GM12878 (cell line): ENCODE measurements around the gene RERE. TPM values are rescaled to one million over a fixed set of nuclear protein-coding genes. Genes with fewer than 3 reads are reported as not detected.

ENCODE experiments used
- ATAC-seq: fragments of 200-7000 bp; cut with Tn5 transposase; 3 replicates; pipeline ENCODE4 v1.9.1; 2020; ENCODE audit warnings: mild to moderate bottlenecking, moderate library complexity
- BruUV-seq: library from RNA; stranded (reverse); fragments of 400-500 nt; replicated peaks from 2 replicates; lab custom pipeline; 2021; lab: Mats Ljungman, UMichigan
- CTCF ChIA-PET: fragments of 300-600 bp; sonication (Branson Sonifier 250); formaldehyde crosslinking; extraction: SDS; loops from one replicate; lab custom pipeline; 2021; ENCODE audit warnings: inconsistent platforms; lab: Yijun Ruan, JAX
- POLR2A ChIA-PET: fragments of 350-600 bp; formaldehyde crosslinking; extraction: SDS; loops from one replicate; lab custom pipeline; 2021; ENCODE audit warnings: inconsistent platforms; lab: Charles Lee
- RAD21 ChIA-PET: fragments of 300-600 bp; sonication (Branson Sonifier 250); formaldehyde crosslinking; loops from one replicate; lab custom pipeline; 2023; ENCODE audit warnings: antibody characterized with exemption; ENCODE audit not compliant: unreplicated experiment; lab: Charles Lee
- SMC1A ChIA-PET: fragments of 300-600 bp; sonication (Branson Sonifier 250); formaldehyde crosslinking; loops from one replicate; lab custom pipeline; 2023; ENCODE audit not compliant: unreplicated experiment, uncharacterized antibody; lab: Charles Lee
- DNase-seq: peaks from one replicate; pipeline ENCODE4 v3.0.0-alpha.2; 2011; ENCODE audit warnings: low read depth, low spot score
- FAIRE-seq: peaks from 3 replicates; lab custom pipeline; 2011; peaks lifted over from hg19 to GRCh38; lab: Jason Lieb, UNC
- H2AFZ ChIP-seq: 2 replicates; pipeline ENCODE4 v1.6.0; 2011; ENCODE audit warnings: low read depth, low read length, control low read depth; ENCODE audit not compliant: control insufficient read depth
- H3K27ac ChIP-seq: 2 replicates; pipeline ENCODE4 v1.5.1; 2011; ENCODE audit warnings: control low read depth; ENCODE audit not compliant: control insufficient read depth, insufficient read depth
- H3K27me3 ChIP-seq, 2 experiments: replicated peaks in 1 of 2; 2 replicates each; pipeline versions ENCODE4 v1.6.0 to v1.6.1; 2011; ENCODE audit warnings: low read length in 1 of 2; ENCODE audit not compliant: control insufficient read depth in 2 of 2, insufficient read depth in 2 of 2
- H3K36me3 ChIP-seq, 2 experiments: 2 replicates each; pipeline ENCODE4 v1.5.1; 2011; ENCODE audit warnings: low read length in 1 of 2; ENCODE audit not compliant: control insufficient read depth in 2 of 2, insufficient read depth in 2 of 2
- H3K4me1 ChIP-seq: 2 replicates; pipeline ENCODE4 v1.6.1; 2011; ENCODE audit warnings: mild to moderate bottlenecking, low read length, moderate library complexity, mixed read lengths; ENCODE audit not compliant: control insufficient read depth, insufficient read depth
- H3K4me2 ChIP-seq: 2 replicates; pipeline ENCODE4 v1.6.0; 2011; ENCODE audit warnings: control low read depth; ENCODE audit not compliant: control insufficient read depth, insufficient read depth
- H3K4me3 ChIP-seq: fragments of 200-600 bp; sonication (generic); 2 replicates; pipeline ENCODE4 v1.5.1; 2016
- H3K79me2 ChIP-seq: 2 replicates; pipeline ENCODE4 v1.6.0; 2011; ENCODE audit warnings: low read length; ENCODE audit not compliant: control insufficient read depth, insufficient read depth
- H3K9ac ChIP-seq: 2 replicates; pipeline ENCODE4 v1.8.0; 2011; ENCODE audit warnings: low read length, control low read depth, mixed read lengths; ENCODE audit not compliant: control insufficient read depth, insufficient read depth
- H3K9me3 ChIP-seq: replicated peaks from 3 replicates; pipeline ENCODE4 v1.5.1; 2011; ENCODE audit warnings: mild to moderate bottlenecking, low read length; ENCODE audit not compliant: control insufficient read depth, insufficient read depth
- H4K20me1 ChIP-seq: 2 replicates; pipeline ENCODE4 v1.6.0; 2011; ENCODE audit not compliant: control insufficient read depth, insufficient read depth
- CREB1 ChIP-seq: IDR thresholded peaks from 2 replicates; pipeline ENCODE4 v1.6.1; 2012; ENCODE audit warnings: low read depth, mild to moderate bottlenecking, inconsistent platforms
- ETV6 ChIP-seq, 2 experiments: fragments of 450-650 bp in 1 of 2; IDR thresholded peaks in 1 of 2; conservative IDR thresholded peaks in 1 of 2; 2 replicates each; pipeline ENCODE4 v1.6.1; 2014; ENCODE audit warnings: antibody characterized with exemption in 1 of 2, borderline replicate concordance in 1 of 2, low read depth in 1 of 2, mild to moderate bottlenecking in 1 of 2, moderate library complexity in 1 of 2
- MEF2B ChIP-seq: fragments of 450-650 bp; IDR thresholded peaks from 2 replicates; pipeline ENCODE4 v1.6.1; 2018; ENCODE audit warnings: mild to moderate bottlenecking, moderate library complexity; ENCODE audit not compliant: partially characterized antibody, poor library complexity, severe bottlenecking
- MTA3 ChIP-seq: IDR thresholded peaks from 2 replicates; pipeline ENCODE4 v1.6.1; 2012; ENCODE audit warnings: low read length, inconsistent platforms, borderline replicate concordance
- NFXL1 ChIP-seq: fragments of 450-650 bp; IDR thresholded peaks from 2 replicates; pipeline ENCODE4 v1.6.1; 2017; ENCODE audit warnings: antibody characterized with exemption, mild to moderate bottlenecking, borderline replicate concordance
- PML ChIP-seq: IDR thresholded peaks from 2 replicates; pipeline ENCODE4 v1.6.1; 2012; ENCODE audit warnings: low read length, inconsistent platforms
- RAD21 ChIP-seq: IDR thresholded peaks from 2 replicates; pipeline ENCODE4 v1.6.1; 2011; ENCODE audit warnings: mild to moderate bottlenecking, low read depth, low read length, moderate library complexity; ENCODE audit not compliant: insufficient read depth
- RUNX3 ChIP-seq: IDR thresholded peaks from 2 replicates; pipeline ENCODE4 v1.6.1; 2012; ENCODE audit warnings: low read length, inconsistent platforms
- SMAD1 ChIP-seq: fragments of 450-650 bp; IDR thresholded peaks from 2 replicates; pipeline ENCODE4 v1.6.1; 2018; ENCODE audit warnings: mild to moderate bottlenecking, low read depth; ENCODE audit not compliant: partially characterized antibody
- SP1 ChIP-seq: IDR thresholded peaks from one replicate; pipeline ENCODE4 v1.6.1; 2011; ENCODE audit warnings: low read depth, low read length
- TCF12 ChIP-seq: IDR thresholded peaks from 2 replicates; pipeline ENCODE4 v1.6.1; 2011; ENCODE audit warnings: low read depth, mild to moderate bottlenecking, low read length
- ZBED1 ChIP-seq: IDR thresholded peaks from 2 replicates; pipeline ENCODE4 v1.6.1; 2016; ENCODE audit warnings: borderline replicate concordance
- WGBS: methylation state at CpG from one replicate; pipeline ENCODE4 v1.1.6; 2016; ENCODE audit warnings: low lambda C conversion rate; ENCODE audit not compliant: insufficient replicate concordance, insufficient coverage; ENCODE audit errors: missing lambda C conversion rate; 5-methylcytosine and 5-hydroxymethylcytosine counted together
- in situ Hi-C: fragments of 300-500 bp; cut with MboI; formaldehyde crosslinking; loops from 9 replicates; pipeline ENCODE4 v1.14.3; 2018; ENCODE audit warnings: mixed read lengths
- intact Hi-C: fragments of 100-400 bp; cut with micrococcal nuclease; formaldehyde crosslinking; loops from one replicate; pipeline ENCODE4 v1.14.2; 2022; ENCODE audit not compliant: unreplicated experiment
- polyA plus RNA-seq, 11 experiments: library from polyadenylated mRNA; depleted of rRNA in 4 of 11; unstranded in 6 of 11; stranded (reverse) in 5 of 11; fragments of >200 nt; fragmentation: Nextera tagmentation in 4 of 11; fragmentation: Illumina TruSeq in 1 of 11; extraction: Ambion mirVana in 4 of 11; extraction: Trizol in 1 of 11; gene quantifications; 1 replicate in 1 of 11; 2 replicates in 10 of 11; pipeline versions ENCODE4 v1.2.1 to v1.2.3, GENCODE V29; 2011 to 2016; ENCODE audit warnings: inconsistent platforms in 2 of 11, missing spikeins in 2 of 11, low read depth in 1 of 11
- total RNA-seq, 4 experiments: library from RNA; depleted of rRNA in 3 of 4; stranded (reverse); fragments of >200 nt in 3 of 4; fragmentation: Illumina TruSeq in 1 of 4; extraction: Trizol in 1 of 4; gene quantifications; 2 replicates each; pipeline versions ENCODE4 v1.2.1 to v1.2.3, GENCODE V29; 2013 to 2021
- TF ChIP-seq, protein P1 (sequence below): fragments of 450-650 bp; IDR thresholded peaks from 2 replicates; pipeline ENCODE4 v1.6.1; 2017; ENCODE audit warnings: antibody characterized with exemption, mild to moderate bottlenecking, moderate library complexity
- TF ChIP-seq, protein P2 (sequence below): fragments of 450-650 bp; IDR thresholded peaks from 2 replicates; pipeline ENCODE4 v1.6.1; 2017; ENCODE audit warnings: mild to moderate bottlenecking, moderate library complexity
- TF ChIP-seq, protein P3 (sequence below): IDR thresholded peaks from 2 replicates; pipeline ENCODE4 v1.6.1; 2012; ENCODE audit warnings: low read length, inconsistent platforms

The RERE gene
- total and polyA plus RNA-seq, 10 of the 15 experiments (the other 5 are each of a cell fraction or from before 2014, with no cell fraction given): 5.2 to 60.5 (median 20.2) TPM

DNA sequence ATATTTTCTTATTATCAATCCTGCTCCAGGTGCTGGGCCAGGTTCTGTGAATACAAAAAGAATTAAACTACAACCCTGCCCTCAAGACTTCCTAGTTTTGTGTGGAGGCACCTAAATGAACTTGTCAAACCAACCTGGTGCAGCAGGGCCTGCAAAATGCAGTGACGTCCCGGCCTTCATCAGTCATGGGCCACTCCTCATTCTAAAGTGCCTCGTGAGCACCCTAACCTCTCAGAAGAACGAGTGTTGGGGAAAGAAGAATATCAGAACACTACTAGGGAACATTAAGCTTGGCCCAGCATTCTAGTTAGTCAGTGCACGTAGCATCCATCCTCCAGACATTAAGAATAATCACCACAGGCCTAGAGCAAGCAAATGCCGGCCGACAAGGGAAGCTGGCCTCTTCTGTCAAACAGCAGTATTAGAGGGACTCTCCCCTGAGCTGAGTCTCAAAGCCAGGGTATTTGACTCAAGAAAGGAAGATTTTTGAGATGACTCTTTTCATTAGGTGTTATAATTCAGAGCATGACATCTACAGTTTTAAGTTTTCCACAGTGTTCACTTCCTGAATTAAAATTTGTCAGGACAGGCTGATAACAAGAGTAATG is 361.6 kb downstream of the RERE start:
- CTCF ChIA-PET: interaction anchor here (0.7 to 1.1 kb wide), 2 partner anchors 12 to 15 kb away, joined by 3 read pairs; no protein-coding TSS in a partner anchor
- TF ChIP-seq MEF2B (no peak), MTA3 (no peak), CREB1 (no peak), RAD21 (no peak), ZBED1 (no peak), NFXL1 (no peak), SMAD1 (no peak), SP1 (no peak), RUNX3 (no peak), TCF12 (no peak), ETV6 (conservative IDR thresholded peaks at IDR 0.05 in 1 of 2, IDR thresholded peaks at IDR 0.05 in 1 of 2; ENCODE audit: borderline replicate concordance in 1 of 2, low read depth in 1 of 2) (no peak), PML (no peak)
- TF ChIP-seq, protein P1, sequence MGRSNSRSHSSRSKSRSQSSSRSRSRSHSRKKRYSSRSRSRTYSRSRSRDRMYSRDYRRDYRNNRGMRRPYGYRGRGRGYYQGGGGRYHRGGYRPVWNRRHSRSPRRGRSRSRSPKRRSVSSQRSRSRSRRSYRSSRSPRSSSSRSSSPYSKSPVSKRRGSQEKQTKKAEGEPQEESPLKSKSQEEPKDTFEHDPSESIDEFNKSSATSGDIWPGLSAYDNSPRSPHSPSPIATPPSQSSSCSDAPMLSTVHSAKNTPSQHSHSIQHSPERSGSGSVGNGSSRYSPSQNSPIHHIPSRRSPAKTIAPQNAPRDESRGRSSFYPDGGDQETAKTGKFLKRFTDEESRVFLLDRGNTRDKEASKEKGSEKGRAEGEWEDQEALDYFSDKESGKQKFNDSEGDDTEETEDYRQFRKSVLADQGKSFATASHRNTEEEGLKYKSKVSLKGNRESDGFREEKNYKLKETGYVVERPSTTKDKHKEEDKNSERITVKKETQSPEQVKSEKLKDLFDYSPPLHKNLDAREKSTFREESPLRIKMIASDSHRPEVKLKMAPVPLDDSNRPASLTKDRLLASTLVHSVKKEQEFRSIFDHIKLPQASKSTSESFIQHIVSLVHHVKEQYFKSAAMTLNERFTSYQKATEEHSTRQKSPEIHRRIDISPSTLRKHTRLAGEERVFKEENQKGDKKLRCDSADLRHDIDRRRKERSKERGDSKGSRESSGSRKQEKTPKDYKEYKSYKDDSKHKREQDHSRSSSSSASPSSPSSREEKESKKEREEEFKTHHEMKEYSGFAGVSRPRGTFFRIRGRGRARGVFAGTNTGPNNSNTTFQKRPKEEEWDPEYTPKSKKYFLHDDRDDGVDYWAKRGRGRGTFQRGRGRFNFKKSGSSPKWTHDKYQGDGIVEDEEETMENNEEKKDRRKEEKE: no peak
- TF ChIP-seq, protein P2, sequence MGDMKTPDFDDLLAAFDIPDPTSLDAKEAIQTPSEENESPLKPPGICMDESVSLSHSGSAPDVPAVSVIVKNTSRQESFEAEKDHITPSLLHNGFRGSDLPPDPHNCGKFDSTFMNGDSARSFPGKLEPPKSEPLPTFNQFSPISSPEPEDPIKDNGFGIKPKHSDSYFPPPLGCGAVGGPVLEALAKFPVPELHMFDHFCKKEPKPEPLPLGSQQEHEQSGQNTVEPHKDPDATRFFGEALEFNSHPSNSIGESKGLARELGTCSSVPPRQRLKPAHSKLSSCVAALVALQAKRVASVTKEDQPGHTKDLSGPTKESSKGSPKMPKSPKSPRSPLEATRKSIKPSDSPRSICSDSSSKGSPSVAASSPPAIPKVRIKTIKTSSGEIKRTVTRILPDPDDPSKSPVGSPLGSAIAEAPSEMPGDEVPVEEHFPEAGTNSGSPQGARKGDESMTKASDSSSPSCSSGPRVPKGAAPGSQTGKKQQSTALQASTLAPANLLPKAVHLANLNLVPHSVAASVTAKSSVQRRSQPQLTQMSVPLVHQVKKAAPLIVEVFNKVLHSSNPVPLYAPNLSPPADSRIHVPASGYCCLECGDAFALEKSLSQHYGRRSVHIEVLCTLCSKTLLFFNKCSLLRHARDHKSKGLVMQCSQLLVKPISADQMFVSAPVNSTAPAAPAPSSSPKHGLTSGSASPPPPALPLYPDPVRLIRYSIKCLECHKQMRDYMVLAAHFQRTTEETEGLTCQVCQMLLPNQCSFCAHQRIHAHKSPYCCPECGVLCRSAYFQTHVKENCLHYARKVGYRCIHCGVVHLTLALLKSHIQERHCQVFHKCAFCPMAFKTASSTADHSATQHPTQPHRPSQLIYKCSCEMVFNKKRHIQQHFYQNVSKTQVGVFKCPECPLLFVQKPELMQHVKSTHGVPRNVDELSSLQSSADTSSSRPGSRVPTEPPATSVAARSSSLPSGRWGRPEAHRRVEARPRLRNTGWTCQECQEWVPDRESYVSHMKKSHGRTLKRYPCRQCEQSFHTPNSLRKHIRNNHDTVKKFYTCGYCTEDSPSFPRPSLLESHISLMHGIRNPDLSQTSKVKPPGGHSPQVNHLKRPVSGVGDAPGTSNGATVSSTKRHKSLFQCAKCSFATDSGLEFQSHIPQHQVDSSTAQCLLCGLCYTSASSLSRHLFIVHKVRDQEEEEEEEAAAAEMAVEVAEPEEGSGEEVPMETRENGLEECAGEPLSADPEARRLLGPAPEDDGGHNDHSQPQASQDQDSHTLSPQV: no peak
- TF ChIP-seq, protein P3, sequence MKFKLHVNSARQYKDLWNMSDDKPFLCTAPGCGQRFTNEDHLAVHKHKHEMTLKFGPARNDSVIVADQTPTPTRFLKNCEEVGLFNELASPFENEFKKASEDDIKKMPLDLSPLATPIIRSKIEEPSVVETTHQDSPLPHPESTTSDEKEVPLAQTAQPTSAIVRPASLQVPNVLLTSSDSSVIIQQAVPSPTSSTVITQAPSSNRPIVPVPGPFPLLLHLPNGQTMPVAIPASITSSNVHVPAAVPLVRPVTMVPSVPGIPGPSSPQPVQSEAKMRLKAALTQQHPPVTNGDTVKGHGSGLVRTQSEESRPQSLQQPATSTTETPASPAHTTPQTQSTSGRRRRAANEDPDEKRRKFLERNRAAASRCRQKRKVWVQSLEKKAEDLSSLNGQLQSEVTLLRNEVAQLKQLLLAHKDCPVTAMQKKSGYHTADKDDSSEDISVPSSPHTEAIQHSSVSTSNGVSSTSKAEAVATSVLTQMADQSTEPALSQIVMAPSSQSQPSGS: no peak

More for the DNA sequence above, 361.6 kb downstream of the RERE start:
- in situ Hi-C loops: no loop called here
- no TSS peak for BruUV-seq
- DNase-seq: no peak
- FAIRE-seq: no peak
- Histone ChIP-seq H3K4me3 (no peak overlapping the region), H2AFZ (no peak overlapping the region), H4K20me1 (no peaks in the 10 kb centered on the region; the same call in 1 of the 2 replicates), H3K27me3 (no peaks in the 10 kb centered on the region), H3K9me3 (no peaks in the 10 kb centered on the region), H3K36me3 (no peaks in the 10 kb centered on the region; a peak in 1 of 4 replicates), H3K9ac (no peak overlapping the region), H3K79me2 (no peaks in the 10 kb centered on the region), H3K4me2 (no peak overlapping the region), H3K27ac (no peak overlapping the region), H3K4me1 (peaks cover 7% of the 10 kb centered on the region)
- 96% methylated on average over 7 of the region's 7 CpGs for WGBS
- ChIA-PET SMC1A (interaction anchor here (1.3 kb wide), 1 partner anchor 16 kb away, joined by 4 read pairs; no protein-coding TSS in a partner anchor), RAD21 (no interaction called here), POLR2A (no interaction called here)
- intact Hi-C loops: no loop called here
- ATAC-seq: no peak
